ENCODE measurements around the gene RHOXF1.

DNA sequence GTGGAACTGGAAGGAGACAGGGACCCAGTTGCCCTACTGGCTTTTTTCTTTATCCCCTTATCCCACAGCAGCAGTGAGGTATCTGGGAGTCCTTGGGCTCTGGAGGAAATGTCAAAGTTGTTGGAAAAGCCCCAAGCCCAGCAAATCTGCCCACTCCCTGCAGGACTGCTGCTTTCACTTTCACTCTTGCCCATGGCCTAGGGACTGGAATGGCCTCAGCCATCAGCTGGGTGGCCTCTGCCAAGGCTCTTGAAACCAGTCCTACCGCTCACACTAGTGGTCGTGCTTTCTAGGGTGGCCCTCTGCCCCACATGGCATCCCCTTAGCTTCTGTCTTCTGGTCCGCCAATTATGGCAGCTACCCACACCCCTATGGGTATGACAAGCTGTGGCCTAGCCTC, 9.7 kb upstream of the RHOXF1 start:
- TF ChIP-seq POLR2A (IDR thresholded peaks at IDR 0.05) (no peak), CTCF (IDR thresholded peaks at IDR 0.05) (no peak)
